K562 (cell line): ENCODE measurements around the gene XPO1. TPM values are rescaled to one million over a fixed set of nuclear protein-coding genes. Genes with fewer than 3 reads are reported as not detected.
A peak's percentile ranks its signal among the peaks of the same experiment; 100 is the strongest.

Source experiments
- ATAC-seq: fragments of 200-7000 bp; cut with Tn5 transposase; 3 replicates; pipeline ENCODE4 v1.9.1; 2020; ENCODE audit warnings: moderate library complexity
- BruUV-seq: library from RNA; stranded (reverse); fragments of 400-500 nt; replicated peaks from 2 replicates; lab custom pipeline; 2021; lab: Mats Ljungman, UMichigan
- CTCF ChIA-PET: fragments of 300-600 bp; formaldehyde crosslinking; extraction: SDS; loops from one replicate; lab custom pipeline; 2021; ENCODE audit warnings: low intra/inter-chr PET ratio; lab: Yijun Ruan, JAX
- POLR2A ChIA-PET: fragments of 300-600, 350-650 bp; sonication (Branson Sonifier 250); formaldehyde crosslinking; extraction: SDS; loops from one replicate; lab custom pipeline; 2021; ENCODE audit warnings: antibody characterized with exemption, inconsistent platforms; lab: Yijun Ruan, JAX
- DNase-seq, 4 experiments: peaks; one replicate each; pipeline versions ENCODE4 v3.0.0 to v3.0.0-alpha.2; 2011 to 2018; ENCODE audit warnings: low spot score in 3 of 4, mixed read lengths in 3 of 4; ENCODE audit errors: extremely low read depth in 1 of 4
- FAIRE-seq: peaks from 2 replicates; lab custom pipeline; 2011; peaks lifted over from hg19 to GRCh38; lab: Jason Lieb, UNC
- H2AFZ ChIP-seq: 2 replicates; pipeline ENCODE4 v1.6.0; 2011; ENCODE audit warnings: low read depth, low read length, control low read depth, inconsistent platforms
- H3K27ac ChIP-seq: fragments of 200-600 bp; 3 replicates; pipeline ENCODE4 v1.8.0; 2011; ENCODE audit warnings: low read depth, mild to moderate bottlenecking, control low read depth, inconsistent platforms, low read length, moderate library complexity, mixed read lengths; ENCODE audit errors: extremely low read depth
- H3K27me3 ChIP-seq, 2 experiments: fragments of 300-600 bp in 1 of 2; 2 replicates in 1 of 2; 3 replicates in 1 of 2; pipeline versions ENCODE4 v1.6.0 to v1.8.0; 2011; ENCODE audit warnings: inconsistent platforms in 2 of 2, low read length in 2 of 2, mild to moderate bottlenecking in 1 of 2, mixed read lengths in 1 of 2, moderate library complexity in 1 of 2; ENCODE audit not compliant: control insufficient read depth in 2 of 2, insufficient read depth in 2 of 2
- H3K36me3 ChIP-seq: fragments of 300-600 bp; 3 replicates; pipeline ENCODE4 v1.8.0; 2011; ENCODE audit warnings: mild to moderate bottlenecking, low read length, inconsistent platforms; ENCODE audit not compliant: control insufficient read depth, insufficient read depth
- H3K4me1 ChIP-seq, 2 experiments: fragments of 200-600 bp in 1 of 2; replicated peaks in 1 of 2; 2 replicates in 1 of 2; 3 replicates in 1 of 2; pipeline versions ENCODE4 v1.5.1 to v1.8.0; 2011; ENCODE audit warnings: inconsistent platforms in 2 of 2, low read length in 2 of 2, mild to moderate bottlenecking in 1 of 2, mixed read lengths in 1 of 2, moderate library complexity in 1 of 2; ENCODE audit not compliant: control insufficient read depth in 2 of 2, insufficient read depth in 2 of 2
- H3K4me2 ChIP-seq: 2 replicates; pipeline ENCODE4 v1.6.1; 2011; ENCODE audit warnings: low read length, control low read depth, inconsistent platforms, mixed read lengths; ENCODE audit not compliant: insufficient read depth
- H3K4me3 ChIP-seq: fragments of 200-600 bp; sonication (generic), shearing (Covaris generic); 2 replicates; pipeline ENCODE4 v1.5.1; 2016; ENCODE audit warnings: control low read depth, inconsistent platforms
- H3K79me2 ChIP-seq: fragments of 200-600 bp; 3 replicates; pipeline ENCODE4 v1.8.0; 2011; ENCODE audit warnings: low read length, inconsistent platforms; ENCODE audit not compliant: control insufficient read depth, insufficient read depth
- H3K9ac ChIP-seq, 2 experiments: 2 replicates each; pipeline versions ENCODE4 v1.6.0 to v1.6.1; 2011; ENCODE audit warnings: low read depth in 2 of 2, low read length in 2 of 2, control low read depth in 1 of 2, inconsistent platforms in 1 of 2, mild to moderate bottlenecking in 1 of 2, mixed read lengths in 1 of 2; ENCODE audit not compliant: insufficient read depth in 1 of 2
- H3K9me1 ChIP-seq: one replicate; pipeline ENCODE4 v1.6.0; 2011; ENCODE audit warnings: inconsistent platforms, mild to moderate bottlenecking, low read length, moderate library complexity; ENCODE audit not compliant: control insufficient read depth, insufficient read depth
- H3K9me3 ChIP-seq: replicated peaks from 2 replicates; pipeline ENCODE4 v1.5.1; 2011; ENCODE audit warnings: low read depth, low read length, inconsistent platforms; ENCODE audit not compliant: control insufficient read depth, insufficient read depth
- H4K20me1 ChIP-seq: replicated peaks from 2 replicates; pipeline ENCODE4 v1.6.1; 2011; ENCODE audit warnings: low read length, inconsistent platforms, mixed read lengths; ENCODE audit not compliant: control insufficient read depth, insufficient read depth
- CEBPB ChIP-seq: fragments of 450-650 bp; IDR thresholded peaks from 2 replicates; pipeline ENCODE4 v1.6.1; 2016; ENCODE audit warnings: missing genetic modification characterization, missing compliant biosample characterization
- JUNB ChIP-seq: fragments of 450-650 bp; formaldehyde crosslinking; conservative IDR thresholded peaks from 2 replicates; pipeline ENCODE4 v1.4.0; 2020; ENCODE audit warnings: mild to moderate bottlenecking
- KLF1 ChIP-seq: fragments of 450-650 bp; IDR thresholded peaks from 2 replicates; pipeline ENCODE4 v1.6.1; 2016; ENCODE audit warnings: missing genetic modification characterization, missing compliant biosample characterization
- SRSF9 ChIP-seq: fragments of 200-400 bp; formaldehyde crosslinking; IDR thresholded peaks from 2 replicates; pipeline ENCODE4 v1.6.1; 2017; ENCODE audit warnings: low read depth, low read length, borderline replicate concordance
- TSC22D4 ChIP-seq: fragments of 450-650 bp; IDR thresholded peaks from 2 replicates; pipeline ENCODE4 v1.6.1; 2016; ENCODE audit warnings: missing genetic modification characterization, missing biosample characterization, control low read depth
- ZNF274 ChIP-seq: IDR thresholded peaks from 2 replicates; pipeline ENCODE4 v1.6.1; 2011; ENCODE audit warnings: low read depth, mild to moderate bottlenecking, low read length, moderate library complexity, borderline replicate concordance
- WGBS: fragments of 100-300 bp; shearing (Covaris generic); methylation state at CpG from one replicate; pipeline ENCODE4 v1.1.6; 2016; ENCODE audit warnings: low coverage, mixed read lengths; ENCODE audit not compliant: insufficient coverage; ENCODE audit errors: missing lambda C conversion rate; 5-methylcytosine and 5-hydroxymethylcytosine counted together
- in situ Hi-C: fragments of 300-500 bp; cut with MboI; formaldehyde crosslinking; loops from 4 replicates; pipeline ENCODE4 v1.15.0; 2018; ENCODE audit warnings: inconsistent platforms, mixed read lengths
- intact Hi-C: fragments of 100-400 bp; cut with micrococcal nuclease; formaldehyde crosslinking; loops from 2 replicates; pipeline ENCODE4 v1.14.2; 2022
- polyA plus RNA-seq, 8 experiments: library from polyadenylated mRNA; depleted of rRNA in 4 of 8; stranded (reverse) in 5 of 8; unstranded in 3 of 8; fragments of >200 nt; fragmentation: Nextera tagmentation in 2 of 8; fragmentation: Illumina TruSeq in 1 of 8; extraction: Ambion mirVana in 2 of 8; extraction: Trizol in 1 of 8; gene quantifications; 2 replicates each; pipeline versions ENCODE4 v1.2.1 to v1.2.3, GENCODE V29; 2011 to 2014; ENCODE audit warnings: inconsistent platforms in 1 of 8, missing spikeins in 1 of 8
- total RNA-seq, 7 experiments: library from RNA; depleted of rRNA in 6 of 7; stranded (reverse); fragments of >200 nt in 6 of 7; fragmentation: Illumina TruSeq in 2 of 7; extraction: Trizol in 2 of 7; gene quantifications; 2 replicates each; pipeline versions ENCODE4 v1.2.1 to v1.2.3, GENCODE V29; 2011 to 2021; ENCODE audit warnings: low replicate concordance in 1 of 7
- TF ChIP-seq, protein P1 (sequence below): sonication (generic); formaldehyde crosslinking; IDR thresholded peaks from 2 replicates; pipeline ENCODE4 v1.8.0; 2023; ENCODE audit warnings: mild to moderate bottlenecking, missing genetic modification reagents
- TF ChIP-seq, protein P2 (sequence below): fragments of 250-450 bp; sonication (Bioruptor Pico); IDR thresholded peaks from 2 replicates; pipeline ENCODE4 v1.8.0; 2022; ENCODE audit warnings: moderate library complexity, mild to moderate bottlenecking, inconsistent platforms
- TF ChIP-seq, protein P3 (sequence below): fragments of 250-450 bp; sonication (Bioruptor Pico); IDR thresholded peaks from 2 replicates; pipeline ENCODE4 v1.4.0; 2020; ENCODE audit warnings: mild to moderate bottlenecking, moderate library complexity, borderline replicate concordance
- TF ChIP-seq, protein P4 (sequence below): fragments of 450-650 bp; IDR thresholded peaks from one replicate; pipeline ENCODE4 v1.6.1; 2018; ENCODE audit warnings: mild to moderate bottlenecking, moderate library complexity; ENCODE audit not compliant: partially characterized antibody

The XPO1 gene
- total and polyA plus RNA-seq, 9 of the 15 experiments (the other 6 are each of a cell fraction or from before 2014, with no cell fraction given) = 86.2 to 307 (median 216) TPM

DNA sequence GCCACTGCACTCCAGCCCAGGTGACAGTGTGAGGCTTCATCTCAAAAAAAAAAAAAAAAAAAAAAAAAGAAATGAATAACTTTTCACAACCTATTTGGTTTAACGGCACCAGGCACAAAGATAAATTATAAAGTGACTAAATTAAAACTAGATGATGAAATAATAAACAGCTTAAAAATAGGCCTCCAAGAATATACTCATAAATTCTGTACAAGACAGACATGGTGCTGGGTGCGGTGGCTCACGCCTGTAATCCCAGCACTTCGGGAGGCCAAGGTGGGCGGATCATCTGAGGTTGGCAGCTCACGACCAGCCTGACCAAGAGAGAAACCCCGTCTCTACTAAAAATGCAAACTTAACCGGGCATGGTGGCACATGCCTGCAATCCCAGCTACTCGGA lies 87.0 kb downstream of the XPO1 start (continued):
- TF ChIP-seq, protein P1, sequence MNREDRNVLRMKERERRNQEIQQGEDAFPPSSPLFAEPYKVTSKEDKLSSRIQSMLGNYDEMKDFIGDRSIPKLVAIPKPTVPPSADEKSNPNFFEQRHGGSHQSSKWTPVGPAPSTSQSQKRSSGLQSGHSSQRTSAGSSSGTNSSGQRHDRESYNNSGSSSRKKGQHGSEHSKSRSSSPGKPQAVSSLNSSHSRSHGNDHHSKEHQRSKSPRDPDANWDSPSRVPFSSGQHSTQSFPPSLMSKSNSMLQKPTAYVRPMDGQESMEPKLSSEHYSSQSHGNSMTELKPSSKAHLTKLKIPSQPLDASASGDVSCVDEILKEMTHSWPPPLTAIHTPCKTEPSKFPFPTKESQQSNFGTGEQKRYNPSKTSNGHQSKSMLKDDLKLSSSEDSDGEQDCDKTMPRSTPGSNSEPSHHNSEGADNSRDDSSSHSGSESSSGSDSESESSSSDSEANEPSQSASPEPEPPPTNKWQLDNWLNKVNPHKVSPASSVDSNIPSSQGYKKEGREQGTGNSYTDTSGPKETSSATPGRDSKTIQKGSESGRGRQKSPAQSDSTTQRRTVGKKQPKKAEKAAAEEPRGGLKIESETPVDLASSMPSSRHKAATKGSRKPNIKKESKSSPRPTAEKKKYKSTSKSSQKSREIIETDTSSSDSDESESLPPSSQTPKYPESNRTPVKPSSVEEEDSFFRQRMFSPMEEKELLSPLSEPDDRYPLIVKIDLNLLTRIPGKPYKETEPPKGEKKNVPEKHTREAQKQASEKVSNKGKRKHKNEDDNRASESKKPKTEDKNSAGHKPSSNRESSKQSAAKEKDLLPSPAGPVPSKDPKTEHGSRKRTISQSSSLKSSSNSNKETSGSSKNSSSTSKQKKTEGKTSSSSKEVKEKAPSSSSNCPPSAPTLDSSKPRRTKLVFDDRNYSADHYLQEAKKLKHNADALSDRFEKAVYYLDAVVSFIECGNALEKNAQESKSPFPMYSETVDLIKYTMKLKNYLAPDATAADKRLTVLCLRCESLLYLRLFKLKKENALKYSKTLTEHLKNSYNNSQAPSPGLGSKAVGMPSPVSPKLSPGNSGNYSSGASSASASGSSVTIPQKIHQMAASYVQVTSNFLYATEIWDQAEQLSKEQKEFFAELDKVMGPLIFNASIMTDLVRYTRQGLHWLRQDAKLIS (CRISPR knock-in tag) = no peak
- no peak for TF ChIP-seq KLF1 (tag)
- no peak for TF ChIP-seq JUNB (CRISPR knock-in tag)
- TF ChIP-seq ZNF274 = no peak
- TF ChIP-seq, all 486 proteins: peak for 0

DNA sequence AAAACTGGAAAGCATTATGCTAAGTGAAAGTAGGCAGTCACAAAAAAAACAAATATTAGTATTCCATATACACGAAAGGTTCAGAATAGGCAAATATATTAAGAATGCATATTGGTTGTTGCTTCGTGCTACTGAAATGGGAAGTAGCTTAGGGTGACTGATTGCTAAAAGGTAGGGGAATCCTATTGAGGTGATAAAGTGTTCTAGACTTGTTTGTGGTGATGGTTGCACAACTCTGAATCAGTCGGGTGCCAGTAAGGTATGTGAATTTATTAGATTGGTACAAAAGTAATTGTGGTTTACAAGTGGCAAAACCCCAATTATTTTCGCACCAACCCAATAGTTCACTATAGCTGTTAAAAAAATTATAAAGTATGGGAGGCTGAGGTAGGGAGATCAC lies 88.0 kb downstream of the XPO1 start:
- intact Hi-C loops (no loop called here), in situ Hi-C loops (no loop called here)
- ATAC-seq (no peak), DNase-seq (no peak), FAIRE-seq (no peak)
- no peak overlapping the region for H2AFZ ChIP-seq
- TF ChIP-seq TSC22D4 (tag) = no peak
- TF ChIP-seq SRSF9 = no peak
- TF ChIP-seq, protein P2, sequence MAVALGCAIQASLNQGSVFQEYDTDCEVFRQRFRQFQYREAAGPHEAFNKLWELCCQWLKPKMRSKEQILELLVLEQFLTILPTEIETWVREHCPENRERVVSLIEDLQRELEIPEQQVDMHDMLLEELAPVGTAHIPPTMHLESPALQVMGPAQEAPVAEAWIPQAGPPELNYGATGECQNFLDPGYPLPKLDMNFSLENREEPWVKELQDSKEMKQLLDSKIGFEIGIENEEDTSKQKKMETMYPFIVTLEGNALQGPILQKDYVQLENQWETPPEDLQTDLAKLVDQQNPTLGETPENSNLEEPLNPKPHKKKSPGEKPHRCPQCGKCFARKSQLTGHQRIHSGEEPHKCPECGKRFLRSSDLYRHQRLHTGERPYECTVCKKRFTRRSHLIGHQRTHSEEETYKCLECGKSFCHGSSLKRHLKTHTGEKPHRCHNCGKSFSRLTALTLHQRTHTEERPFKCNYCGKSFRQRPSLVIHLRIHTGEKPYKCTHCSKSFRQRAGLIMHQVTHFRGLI (CRISPR knock-in tag) = no peak
- TF ChIP-seq, protein P3, sequence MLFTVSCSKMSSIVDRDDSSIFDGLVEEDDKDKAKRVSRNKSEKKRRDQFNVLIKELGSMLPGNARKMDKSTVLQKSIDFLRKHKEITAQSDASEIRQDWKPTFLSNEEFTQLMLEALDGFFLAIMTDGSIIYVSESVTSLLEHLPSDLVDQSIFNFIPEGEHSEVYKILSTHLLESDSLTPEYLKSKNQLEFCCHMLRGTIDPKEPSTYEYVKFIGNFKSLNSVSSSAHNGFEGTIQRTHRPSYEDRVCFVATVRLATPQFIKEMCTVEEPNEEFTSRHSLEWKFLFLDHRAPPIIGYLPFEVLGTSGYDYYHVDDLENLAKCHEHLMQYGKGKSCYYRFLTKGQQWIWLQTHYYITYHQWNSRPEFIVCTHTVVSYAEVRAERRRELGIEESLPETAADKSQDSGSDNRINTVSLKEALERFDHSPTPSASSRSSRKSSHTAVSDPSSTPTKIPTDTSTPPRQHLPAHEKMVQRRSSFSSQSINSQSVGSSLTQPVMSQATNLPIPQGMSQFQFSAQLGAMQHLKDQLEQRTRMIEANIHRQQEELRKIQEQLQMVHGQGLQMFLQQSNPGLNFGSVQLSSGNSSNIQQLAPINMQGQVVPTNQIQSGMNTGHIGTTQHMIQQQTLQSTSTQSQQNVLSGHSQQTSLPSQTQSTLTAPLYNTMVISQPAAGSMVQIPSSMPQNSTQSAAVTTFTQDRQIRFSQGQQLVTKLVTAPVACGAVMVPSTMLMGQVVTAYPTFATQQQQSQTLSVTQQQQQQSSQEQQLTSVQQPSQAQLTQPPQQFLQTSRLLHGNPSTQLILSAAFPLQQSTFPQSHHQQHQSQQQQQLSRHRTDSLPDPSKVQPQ (CRISPR knock-in tag) = no peak
- TF ChIP-seq CEBPB (tag) = peak; percentile 52
- TF ChIP-seq, protein P4, sequence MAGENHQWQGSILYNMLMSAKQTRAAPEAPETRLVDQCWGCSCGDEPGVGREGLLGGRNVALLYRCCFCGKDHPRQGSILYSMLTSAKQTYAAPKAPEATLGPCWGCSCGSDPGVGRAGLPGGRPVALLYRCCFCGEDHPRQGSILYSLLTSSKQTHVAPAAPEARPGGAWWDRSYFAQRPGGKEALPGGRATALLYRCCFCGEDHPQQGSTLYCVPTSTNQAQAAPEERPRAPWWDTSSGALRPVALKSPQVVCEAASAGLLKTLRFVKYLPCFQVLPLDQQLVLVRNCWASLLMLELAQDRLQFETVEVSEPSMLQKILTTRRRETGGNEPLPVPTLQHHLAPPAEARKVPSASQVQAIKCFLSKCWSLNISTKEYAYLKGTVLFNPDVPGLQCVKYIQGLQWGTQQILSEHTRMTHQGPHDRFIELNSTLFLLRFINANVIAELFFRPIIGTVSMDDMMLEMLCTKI = no peak
- no TSS peak for BruUV-seq
- POLR2A ChIA-PET = interaction anchor here (1.0 kb wide), 1 partner anchor 11 kb away, joined by 6 read pairs; no protein-coding TSS in a partner anchor
- H3K9me3 ChIP-seq = no peaks in the 10 kb centered on the region
- H3K27ac ChIP-seq = no peak overlapping the region
- 68% methylated on average over 4 of the region's 4 CpGs for WGBS
- H3K27me3 ChIP-seq = no peaks in the 10 kb centered on the region
- no peak overlapping the region for H3K9ac ChIP-seq
- peaks cover 11% of the 10 kb centered on the region; the same call in 2 of the 3 replicates for H3K36me3 ChIP-seq
- no peak overlapping the region for H3K4me2 ChIP-seq
- H3K9me1 ChIP-seq = no peaks in the 10 kb centered on the region
- H3K4me3 ChIP-seq = no peak overlapping the region
- H3K79me2 ChIP-seq = peaks cover 97% of the 10 kb centered on the region
- H3K4me1 ChIP-seq = peaks cover 4% of the 10 kb centered on the region in 2 experiments; a peak in 4 of 5 replicates
- peaks cover 3% of the 10 kb centered on the region; the same call in 1 of the 2 replicates for H4K20me1 ChIP-seq
- CTCF ChIA-PET = no interaction called here
